Measurements from ENCODE around the gene PDE6D.
A peak's percentile ranks its signal among the peaks of the same experiment; 100 is the strongest.

- peak; percentile 88 for TF ChIP-seq CTCF (IDR thresholded peaks at IDR 0.05)
- TF ChIP-seq POLR2AphosphoS5 (IDR thresholded peaks at IDR 0.05; ENCODE audit: low read depth, low read length): no peak
- TF ChIP-seq REST (IDR thresholded peaks at IDR 0.05; ENCODE audit: insufficient read depth in 1 of 2, low read depth in 2 of 2, low read length in 1 of 2): no peak
- TF ChIP-seq SIN3A (IDR thresholded peaks at IDR 0.05; ENCODE audit: borderline replicate concordance, insufficient read depth, low read depth, low read length): no peak
Measured at GRCh38 chr2:231800493-231801091, 19.5 kb upstream of the PDE6D start.
